ENCODE results near the gene SPPL2B. TPM values are rescaled to one million over a fixed set of nuclear protein-coding genes. Genes with fewer than 3 reads are reported as not detected.

SPPL2B gene
- polyA plus RNA-seq, 3 donors, result 5.7 to 64.9 (median 8.7) TPM

- Histone ChIP-seq H3K9me3 (replicated peaks in 1 of 2; ENCODE audit: control insufficient read depth in 1 of 2, insufficient read depth in 1 of 2, low read length in 2 of 2) (peaks cover 0 to 7% of the 10 kb centered on the region in 2 donors), H3K4me1 (ENCODE audit: control insufficient read depth in 1 of 2, insufficient read depth in 2 of 2, low read length in 2 of 2) (peaks cover 18 to 29% of the 10 kb centered on the region in 2 donors), H3K4me2 (replicated peaks; ENCODE audit: extremely low read depth, low read length, poor library complexity, severe bottlenecking) (no peak overlapping the region), H3K4me3 (replicated peaks in 1 of 3; ENCODE audit: low read depth in 2 of 3, low read length in 3 of 3) (no peak overlapping the region), H3K36me3 (replicated peaks in 1 of 2; ENCODE audit: control insufficient read depth in 1 of 2, insufficient read depth in 2 of 2, low read length in 2 of 2) (peaks cover 0 to 6% of the 10 kb centered on the region in 2 donors), H3K9ac (ENCODE audit: insufficient read depth, low read length, poor library complexity, severe bottlenecking) (no peak overlapping the region), H3K27ac (ENCODE audit: low read depth in 1 of 2, low read length in 2 of 2) (no peak overlapping the region), H3K79me2 (ENCODE audit: insufficient read depth, low read length) (peaks cover 53% of the 10 kb centered on the region), H3K27me3 (ENCODE audit: control insufficient read depth in 2 of 2, insufficient read depth in 2 of 2, low read length in 2 of 2) (no peaks in the 10 kb centered on the region), H2AFZ (ENCODE audit: insufficient read depth, low read depth, low read length, poor library complexity, severe bottlenecking) (no peak overlapping the region), H4K20me1 (ENCODE audit: insufficient read depth, low read length) (peaks cover 48% of the 10 kb centered on the region)
- Mint-ChIP-seq H3K27me3 (ENCODE audit: low read depth in 3 of 3) (peaks cover 0 to 9% (median 0%) of the 10 kb centered on the region in 3 donors), H3K4me1 (peaks cover 40% of the 10 kb centered on the region), H3K27ac (no peak overlapping the region), H3K4me3 (no peak overlapping the region), H3K36me3 (peaks cover 8 to 37% of the 10 kb centered on the region in 2 donors), H3K9me3 (peaks cover 0 to 6% (median 3%) of the 10 kb centered on the region in 7 donors)
- 95% methylated on average over 27 of the region's 27 CpGs for WGBS (ENCODE audit: insufficient coverage)
- DNase-seq, result no peak
- TF ChIP-seq CTCF (IDR thresholded peaks at IDR 0.05), result no peak
- intact Hi-C loops (cut with micrococcal nuclease), result no loop called here
Measured at GRCh38 chr19:2334426-2334825, 5.9 kb downstream of the SPPL2B start.

DNA sequence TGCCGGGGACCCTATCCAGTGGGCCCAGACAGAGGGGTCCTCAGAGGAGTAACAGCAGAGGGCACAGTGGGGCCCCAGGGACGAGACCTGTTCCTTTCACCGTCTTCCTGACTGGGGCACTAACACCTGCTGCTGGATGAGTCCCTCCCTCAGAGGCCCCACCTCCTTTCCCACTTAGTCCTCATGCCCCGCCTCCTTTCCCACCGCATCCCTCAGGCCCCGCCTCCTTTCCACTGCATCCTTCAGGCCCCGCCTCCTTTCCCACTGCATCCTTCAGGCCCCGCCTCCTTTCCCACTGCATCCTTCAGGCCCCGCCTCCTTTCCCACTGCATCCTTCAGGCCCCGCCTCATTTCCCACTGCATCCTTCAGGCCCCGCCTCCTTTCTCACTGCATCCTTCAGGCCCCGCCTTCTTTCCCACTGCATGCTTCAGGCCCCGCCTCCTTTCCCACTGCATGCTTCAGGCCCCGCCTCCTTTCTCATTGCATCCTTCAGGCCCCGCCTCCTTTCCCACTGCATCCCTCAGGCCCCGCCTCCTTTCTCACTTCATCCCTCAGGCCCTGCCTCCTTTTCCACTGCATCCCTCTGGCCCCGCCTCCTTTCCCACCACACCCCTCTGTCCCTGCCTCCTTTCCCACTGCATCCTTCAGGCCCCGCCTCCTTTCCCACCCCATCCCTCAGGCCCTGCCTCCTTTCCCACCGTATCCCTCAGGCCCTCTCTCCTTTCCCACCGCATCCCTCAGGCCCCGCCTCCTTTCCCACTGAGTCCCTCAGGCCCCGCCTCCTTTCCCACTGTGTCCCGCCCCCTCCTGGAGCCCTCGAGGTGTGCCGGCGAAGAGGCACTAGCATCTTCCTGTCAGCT is 6.7 kb downstream of the SPPL2B start:
- peaks cover 48% of the 10 kb centered on the region for H4K20me1 ChIP-seq (ENCODE audit: insufficient read depth, low read length)
- no peaks in the 10 kb centered on the region for H3K27me3 ChIP-seq (ENCODE audit: control insufficient read depth in 2 of 2, insufficient read depth in 2 of 2, low read length in 2 of 2)
- no peak overlapping the region for H3K9ac ChIP-seq (ENCODE audit: insufficient read depth, low read length, poor library complexity, severe bottlenecking)
- peaks cover 16 to 21% of the 10 kb centered on the region in 2 donors for H3K4me1 ChIP-seq (ENCODE audit: control insufficient read depth in 1 of 2, insufficient read depth in 2 of 2, low read length in 2 of 2)
- peaks cover 0 to 6% (median 3%) of the 10 kb centered on the region in 7 donors for H3K9me3 Mint-ChIP-seq
- 94% methylated on average over 21 of the region's 26 CpGs for WGBS (ENCODE audit: insufficient coverage)
- DNase-seq, result no peak
- peaks cover 8 to 40% of the 10 kb centered on the region in 2 donors for H3K36me3 Mint-ChIP-seq
- H3K27me3 Mint-ChIP-seq (ENCODE audit: low read depth in 3 of 3), result peaks cover 0 to 9% (median 0%) of the 10 kb centered on the region in 3 donors
- no peak overlapping the region for H3K4me2 ChIP-seq (replicated peaks; ENCODE audit: extremely low read depth, low read length, poor library complexity, severe bottlenecking)
- peaks cover 7 to 8% of the 10 kb centered on the region in 2 donors for H3K36me3 ChIP-seq (replicated peaks in 1 of 2; ENCODE audit: control insufficient read depth in 1 of 2, insufficient read depth in 2 of 2, low read length in 2 of 2)
- H3K4me3 ChIP-seq (replicated peaks in 1 of 3; ENCODE audit: low read depth in 2 of 3, low read length in 3 of 3), result no peak overlapping the region
- intact Hi-C loops (cut with micrococcal nuclease), result no loop called here
- no peak overlapping the region for H3K4me3 Mint-ChIP-seq
- TF ChIP-seq CTCF (IDR thresholded peaks at IDR 0.05), result no peak
- H3K4me1 Mint-ChIP-seq, result peaks cover 34% of the 10 kb centered on the region
- no peak overlapping the region for H3K27ac ChIP-seq (ENCODE audit: low read depth in 1 of 2, low read length in 2 of 2)
- H3K79me2 ChIP-seq (ENCODE audit: insufficient read depth, low read length), result peaks cover 46% of the 10 kb centered on the region
- no peak overlapping the region for H2AFZ ChIP-seq (ENCODE audit: insufficient read depth, low read depth, low read length, poor library complexity, severe bottlenecking)
- peaks cover 0 to 7% of the 10 kb centered on the region in 2 donors for H3K9me3 ChIP-seq (replicated peaks in 1 of 2; ENCODE audit: control insufficient read depth in 1 of 2, insufficient read depth in 1 of 2, low read length in 2 of 2)
- peak overlapping the region in 3 of 7 donors; percentile 49 to 68 (median 50) for H3K27ac Mint-ChIP-seq

Measured in CD14-positive monocyte (primary cell).